Measurements from ENCODE around the gene ZBTB46.

The ZBTB46 gene

GRCh38 chr20:63831646-63831992 lies 555 bp upstream of the ZBTB46 start:
- Histone ChIP-seq H3K4me1 (ENCODE audit: insufficient read depth, low read length) (no peaks in the 10 kb centered on the region), H3K9me3 (ENCODE audit: insufficient read depth, low read length, severe bottlenecking) (no peaks in the 10 kb centered on the region), H3K4me2 (ENCODE audit: insufficient read depth, low read length) (no peak overlapping the region), H3K79me2 (ENCODE audit: insufficient read depth, low read length) (no peaks in the 10 kb centered on the region), H3K4me3 (ENCODE audit: low read depth in 1 of 2, low read length in 2 of 2) (no peak overlapping the region; a peak in 1 of 4 replicates), H4K20me1 (ENCODE audit: insufficient read depth, low read length) (0 out of 2 replicates have a peak, but pooled peaks cover 4% of the 10 kb centered on the region), H3K27ac (ENCODE audit: low read length) (no peak overlapping the region), H3K27me3 (ENCODE audit: insufficient read depth, low read length, poor library complexity) (peaks cover 2% of the 10 kb centered on the region), H3K36me3 (ENCODE audit: insufficient read depth, low read length) (no peaks in the 10 kb centered on the region), H3K9ac (ENCODE audit: low read depth, low read length) (no peak overlapping the region), H2AFZ (ENCODE audit: low read depth, low read length) (no peak overlapping the region)
- no peak for ATAC-seq (ENCODE audit: insufficient read depth, low read depth)
- no peak for DNase-seq
- no peak for TF ChIP-seq EZH2 (IDR thresholded peaks at IDR 0.05; ENCODE audit: borderline replicate concordance, low read depth, low read length, severe bottlenecking)
- TF ChIP-seq, protein P1, sequence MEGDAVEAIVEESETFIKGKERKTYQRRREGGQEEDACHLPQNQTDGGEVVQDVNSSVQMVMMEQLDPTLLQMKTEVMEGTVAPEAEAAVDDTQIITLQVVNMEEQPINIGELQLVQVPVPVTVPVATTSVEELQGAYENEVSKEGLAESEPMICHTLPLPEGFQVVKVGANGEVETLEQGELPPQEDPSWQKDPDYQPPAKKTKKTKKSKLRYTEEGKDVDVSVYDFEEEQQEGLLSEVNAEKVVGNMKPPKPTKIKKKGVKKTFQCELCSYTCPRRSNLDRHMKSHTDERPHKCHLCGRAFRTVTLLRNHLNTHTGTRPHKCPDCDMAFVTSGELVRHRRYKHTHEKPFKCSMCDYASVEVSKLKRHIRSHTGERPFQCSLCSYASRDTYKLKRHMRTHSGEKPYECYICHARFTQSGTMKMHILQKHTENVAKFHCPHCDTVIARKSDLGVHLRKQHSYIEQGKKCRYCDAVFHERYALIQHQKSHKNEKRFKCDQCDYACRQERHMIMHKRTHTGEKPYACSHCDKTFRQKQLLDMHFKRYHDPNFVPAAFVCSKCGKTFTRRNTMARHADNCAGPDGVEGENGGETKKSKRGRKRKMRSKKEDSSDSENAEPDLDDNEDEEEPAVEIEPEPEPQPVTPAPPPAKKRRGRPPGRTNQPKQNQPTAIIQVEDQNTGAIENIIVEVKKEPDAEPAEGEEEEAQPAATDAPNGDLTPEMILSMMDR (IDR thresholded peaks at IDR 0.05; ENCODE audit: borderline replicate concordance, extremely low read depth, low read length, poor library complexity, severe bottlenecking): no peak

DNA sequence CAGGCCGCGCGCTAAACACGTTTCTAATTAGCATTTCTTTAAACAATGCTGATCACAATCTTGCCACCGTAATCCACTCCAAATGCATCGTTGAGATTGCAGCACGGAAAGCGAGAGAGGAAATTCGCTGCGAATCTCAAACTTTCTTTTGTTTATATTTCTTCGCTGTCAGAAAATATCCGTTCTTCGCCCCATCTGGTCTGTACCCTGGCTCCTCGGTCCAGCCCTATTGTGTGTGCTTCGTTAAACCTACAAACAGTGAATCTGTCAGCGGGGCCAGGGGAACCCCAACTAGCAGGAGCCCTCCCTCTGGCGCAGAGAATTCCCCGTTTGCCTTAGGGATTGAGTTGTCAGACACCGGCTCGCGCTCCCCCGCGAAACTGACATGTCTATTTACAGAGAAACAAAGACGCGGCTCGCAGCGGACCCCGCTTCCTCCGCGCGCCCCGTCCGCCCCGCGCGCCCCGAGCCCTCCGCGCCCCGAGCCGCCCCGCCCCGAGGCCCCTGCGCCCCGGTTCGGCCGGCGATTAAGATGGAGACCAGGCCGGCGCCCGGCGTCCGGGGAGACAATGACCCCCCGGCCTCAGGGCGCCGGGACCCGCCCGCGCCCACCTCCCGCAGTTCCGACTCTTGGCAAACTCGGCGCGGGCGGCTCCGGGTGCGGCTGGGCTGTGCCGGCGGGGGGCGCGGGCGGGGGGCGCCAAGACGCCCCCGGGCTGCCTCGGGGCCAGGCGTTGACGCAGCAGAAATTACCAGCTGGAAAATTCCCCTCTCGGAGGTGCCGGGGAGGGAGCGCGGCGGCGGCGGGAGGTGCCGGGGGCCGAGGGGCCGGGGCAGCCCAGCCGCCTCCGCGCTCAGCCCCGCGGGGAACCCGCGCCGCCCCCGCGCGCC lies 874 bp downstream of the ZBTB46 start:
- no peaks in the 10 kb centered on the region for H3K9me3 ChIP-seq (ENCODE audit: insufficient read depth, low read length, severe bottlenecking)
- no peak overlapping the region for H3K9ac ChIP-seq (ENCODE audit: low read depth, low read length)
- DNase-seq (no peak), ATAC-seq (ENCODE audit: insufficient read depth, low read depth) (no peak)
- no peak overlapping the region for H2AFZ ChIP-seq (ENCODE audit: low read depth, low read length)
- H3K4me3 ChIP-seq (ENCODE audit: low read depth in 1 of 2, low read length in 2 of 2): no peak overlapping the region
- H3K4me1 ChIP-seq (ENCODE audit: insufficient read depth, low read length): no peaks in the 10 kb centered on the region
- H3K79me2 ChIP-seq (ENCODE audit: insufficient read depth, low read length): no peaks in the 10 kb centered on the region
- H3K4me2 ChIP-seq (ENCODE audit: insufficient read depth, low read length): no peak overlapping the region
- peaks cover 3% of the 10 kb centered on the region for H3K27me3 ChIP-seq (ENCODE audit: insufficient read depth, low read length, poor library complexity)
- no peak overlapping the region for H3K27ac ChIP-seq (ENCODE audit: low read length)
- H3K36me3 ChIP-seq (ENCODE audit: insufficient read depth, low read length): no peaks in the 10 kb centered on the region
- no peak for TF ChIP-seq EZH2 (IDR thresholded peaks at IDR 0.05; ENCODE audit: borderline replicate concordance, low read depth, low read length, severe bottlenecking)
- TF ChIP-seq, protein P1 (IDR thresholded peaks at IDR 0.05; ENCODE audit: borderline replicate concordance, extremely low read depth, low read length, poor library complexity, severe bottlenecking): no peak
- H4K20me1 ChIP-seq (ENCODE audit: insufficient read depth, low read length): 0 out of 2 replicates have a peak, but pooled peaks cover 4% of the 10 kb centered on the region

DNA sequence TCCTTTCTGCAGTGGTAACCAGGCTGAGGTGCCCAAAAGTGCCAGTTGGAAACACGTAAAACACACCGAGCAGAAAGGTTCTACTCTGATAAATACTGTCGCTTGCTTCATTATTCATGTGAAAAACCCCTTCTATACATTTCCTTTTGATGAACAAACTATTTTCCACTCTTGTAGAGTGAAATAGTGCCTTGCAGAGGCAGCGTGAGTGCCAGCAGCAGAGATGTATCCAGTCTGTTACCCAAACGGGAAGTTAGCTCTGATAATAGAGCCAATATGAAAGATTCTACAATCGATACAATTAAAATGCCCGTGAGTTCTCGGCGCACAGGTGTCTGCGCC lies 1.5 kb downstream of the ZBTB46 start:
- no peaks in the 10 kb centered on the region for H3K36me3 ChIP-seq (ENCODE audit: insufficient read depth, low read length)
- DNase-seq: no peak
- peaks cover 3% of the 10 kb centered on the region for H3K27me3 ChIP-seq (ENCODE audit: insufficient read depth, low read length, poor library complexity)
- H3K9me3 ChIP-seq (ENCODE audit: insufficient read depth, low read length, severe bottlenecking): no peaks in the 10 kb centered on the region
- H3K27ac ChIP-seq (ENCODE audit: low read length): no peak overlapping the region
- TF ChIP-seq EZH2 (IDR thresholded peaks at IDR 0.05; ENCODE audit: borderline replicate concordance, low read depth, low read length, severe bottlenecking): no peak
- TF ChIP-seq, protein P1 (IDR thresholded peaks at IDR 0.05; ENCODE audit: borderline replicate concordance, extremely low read depth, low read length, poor library complexity, severe bottlenecking): no peak
- no peak overlapping the region for H3K4me2 ChIP-seq (ENCODE audit: insufficient read depth, low read length)
- H4K20me1 ChIP-seq (ENCODE audit: insufficient read depth, low read length): 0 out of 2 replicates have a peak, but pooled peaks cover 4% of the 10 kb centered on the region
- H3K4me3 ChIP-seq (ENCODE audit: low read depth in 1 of 2, low read length in 2 of 2): no peak overlapping the region
- no peak for ATAC-seq (ENCODE audit: insufficient read depth, low read depth)
- H2AFZ ChIP-seq (ENCODE audit: low read depth, low read length): no peak overlapping the region
- no peak overlapping the region for H3K9ac ChIP-seq (ENCODE audit: low read depth, low read length)
- no peaks in the 10 kb centered on the region for H3K4me1 ChIP-seq (ENCODE audit: insufficient read depth, low read length)
- H3K79me2 ChIP-seq (ENCODE audit: insufficient read depth, low read length): no peaks in the 10 kb centered on the region

Measured in DND-41 (cell line).